Measurements from ENCODE around the gene C17orf67. TPM values are rescaled to one million over a fixed set of nuclear protein-coding genes. Genes with fewer than 3 reads are reported as not detected.

The C17orf67 gene
- total RNA-seq, 3 donors from 2014 or later: 0.48 to 2.3 (median 2.0) TPM

DNA sequence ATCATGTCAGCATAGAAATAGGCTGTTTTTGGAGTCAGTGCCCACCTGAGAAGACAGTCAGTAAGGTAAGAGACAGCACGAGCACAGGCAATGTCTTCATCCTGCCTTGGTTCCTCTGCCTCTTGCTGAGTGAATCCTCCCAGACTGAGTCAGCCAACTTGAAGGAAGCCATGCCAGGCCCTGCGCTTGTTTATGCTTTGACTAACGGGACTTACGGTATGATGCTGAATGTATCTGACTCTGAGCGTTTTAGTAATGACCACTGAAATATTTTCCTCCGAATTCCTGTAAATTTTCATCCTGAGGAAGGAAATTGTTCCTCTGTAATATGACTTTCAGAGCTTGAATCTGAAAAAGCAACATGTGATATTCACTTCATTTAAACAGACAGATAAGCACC, 18.0 kb downstream of the C17orf67 start:
- Histone ChIP-seq H3K36me3 (no peaks in the 10 kb centered on the region), H3K4me3 (no peak overlapping the region), H3K9me3 (no peaks in the 10 kb centered on the region), H3K27ac (no peak overlapping the region), H3K27me3 (no peaks in the 10 kb centered on the region), H3K4me1 (no peaks in the 10 kb centered on the region)
- TF ChIP-seq, protein P1, sequence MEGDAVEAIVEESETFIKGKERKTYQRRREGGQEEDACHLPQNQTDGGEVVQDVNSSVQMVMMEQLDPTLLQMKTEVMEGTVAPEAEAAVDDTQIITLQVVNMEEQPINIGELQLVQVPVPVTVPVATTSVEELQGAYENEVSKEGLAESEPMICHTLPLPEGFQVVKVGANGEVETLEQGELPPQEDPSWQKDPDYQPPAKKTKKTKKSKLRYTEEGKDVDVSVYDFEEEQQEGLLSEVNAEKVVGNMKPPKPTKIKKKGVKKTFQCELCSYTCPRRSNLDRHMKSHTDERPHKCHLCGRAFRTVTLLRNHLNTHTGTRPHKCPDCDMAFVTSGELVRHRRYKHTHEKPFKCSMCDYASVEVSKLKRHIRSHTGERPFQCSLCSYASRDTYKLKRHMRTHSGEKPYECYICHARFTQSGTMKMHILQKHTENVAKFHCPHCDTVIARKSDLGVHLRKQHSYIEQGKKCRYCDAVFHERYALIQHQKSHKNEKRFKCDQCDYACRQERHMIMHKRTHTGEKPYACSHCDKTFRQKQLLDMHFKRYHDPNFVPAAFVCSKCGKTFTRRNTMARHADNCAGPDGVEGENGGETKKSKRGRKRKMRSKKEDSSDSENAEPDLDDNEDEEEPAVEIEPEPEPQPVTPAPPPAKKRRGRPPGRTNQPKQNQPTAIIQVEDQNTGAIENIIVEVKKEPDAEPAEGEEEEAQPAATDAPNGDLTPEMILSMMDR (IDR thresholded peaks at IDR 0.05): no peak
- TF ChIP-seq POLR2A (IDR thresholded peaks at IDR 0.05) (no peak), POLR2AphosphoS5 (IDR thresholded peaks at IDR 0.05) (no peak)
- no peak for DNase-seq (ENCODE audit: low spot score in 2 of 2)
- intact Hi-C loops (cut with DNase I; ENCODE audit: low total_unique reads): no loop called here

DNA sequence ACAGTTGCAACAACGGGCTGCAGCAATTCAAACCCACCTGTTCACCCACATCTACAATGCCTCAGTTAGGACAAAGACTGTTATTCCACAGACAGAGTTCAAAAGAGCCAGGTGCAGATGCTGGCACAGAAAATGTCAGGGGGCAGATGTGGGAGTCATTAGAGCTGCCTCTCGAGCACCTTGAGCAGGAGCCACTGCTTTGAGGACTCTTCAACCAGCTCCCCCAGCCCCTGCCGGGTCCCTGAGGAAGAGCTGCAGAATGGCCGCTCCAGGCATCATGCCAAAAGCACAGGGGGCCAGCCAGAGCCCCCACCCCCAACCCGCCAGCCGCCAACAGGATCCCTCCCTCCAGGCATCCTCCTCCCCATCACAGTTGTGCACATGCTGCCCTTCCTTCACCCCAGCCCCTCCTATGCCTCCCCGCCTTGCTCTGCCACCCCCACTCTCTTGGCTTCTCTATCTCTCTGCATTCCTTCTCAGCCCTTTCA, 20.8 kb downstream of the C17orf67 start:
- no peak overlapping the region for H3K27ac ChIP-seq
- intact Hi-C loops (cut with DNase I; ENCODE audit: low total_unique reads): no loop called here
- no peaks in the 10 kb centered on the region for H3K27me3 ChIP-seq
- H3K36me3 ChIP-seq: no peaks in the 10 kb centered on the region
- no peaks in the 10 kb centered on the region for H3K9me3 ChIP-seq
- DNase-seq (ENCODE audit: low spot score in 2 of 2): no peak
- H3K4me1 ChIP-seq: no peaks in the 10 kb centered on the region
- no peak overlapping the region for H3K4me3 ChIP-seq
- TF ChIP-seq POLR2A (IDR thresholded peaks at IDR 0.05) (no peak), POLR2AphosphoS5 (IDR thresholded peaks at IDR 0.05) (no peak)
- TF ChIP-seq, protein P1 (IDR thresholded peaks at IDR 0.05): no peak

DNA sequence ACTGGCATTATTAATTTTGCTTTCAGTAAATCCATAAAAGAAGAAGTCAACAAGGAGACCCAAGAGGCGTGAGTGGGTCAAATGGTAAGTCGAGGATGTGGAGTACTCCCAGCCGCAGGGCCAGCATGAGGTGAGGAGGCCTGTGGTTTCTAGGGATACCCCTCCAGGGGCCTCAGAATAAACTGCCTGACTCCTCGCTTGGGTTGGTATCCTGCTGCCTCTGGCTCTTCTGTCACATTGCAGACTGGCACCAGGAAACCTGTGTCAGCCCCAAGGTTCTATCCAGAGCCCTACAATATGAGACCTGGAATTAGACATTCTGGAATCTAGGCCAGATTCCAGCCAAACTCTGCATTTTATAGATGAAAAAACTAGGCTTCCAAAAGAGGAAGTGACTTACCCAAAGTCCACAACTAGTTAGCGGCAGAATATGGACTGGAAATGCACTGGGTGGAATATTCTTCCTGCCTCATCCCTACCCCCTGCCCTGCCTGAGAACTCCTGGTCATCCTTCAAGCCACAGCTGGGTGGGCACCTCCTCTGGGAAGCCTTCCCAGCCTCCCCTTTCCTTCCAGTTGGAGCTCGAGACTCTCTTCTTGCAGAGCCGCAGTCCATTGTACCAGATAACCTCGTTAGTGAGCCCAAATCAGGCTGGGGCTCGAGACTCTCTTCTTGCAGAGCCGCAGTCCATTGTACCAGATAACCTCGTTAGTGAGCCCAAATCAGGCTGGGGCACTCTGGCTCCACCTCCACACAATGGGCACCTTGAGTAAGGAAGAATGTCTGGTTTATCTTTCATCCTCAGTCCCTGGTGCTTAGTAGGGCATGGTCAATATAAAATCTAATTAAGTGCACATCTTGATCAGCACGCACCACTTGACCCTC, 22.6 kb downstream of the C17orf67 start:
- TF ChIP-seq POLR2A (IDR thresholded peaks at IDR 0.05): no peak
- TF ChIP-seq, protein P1 (IDR thresholded peaks at IDR 0.05): no peak
- no peak for TF ChIP-seq POLR2AphosphoS5 (IDR thresholded peaks at IDR 0.05)
- H3K4me1 ChIP-seq: no peaks in the 10 kb centered on the region
- H3K4me3 ChIP-seq: no peak overlapping the region
- DNase-seq (ENCODE audit: low spot score in 2 of 2): no peak
- intact Hi-C loops (cut with DNase I; ENCODE audit: low total_unique reads): no loop called here
- H3K36me3 ChIP-seq: no peaks in the 10 kb centered on the region
- no peak overlapping the region for H3K27ac ChIP-seq
- H3K9me3 ChIP-seq: no peaks in the 10 kb centered on the region
- H3K27me3 ChIP-seq: no peaks in the 10 kb centered on the region

DNA sequence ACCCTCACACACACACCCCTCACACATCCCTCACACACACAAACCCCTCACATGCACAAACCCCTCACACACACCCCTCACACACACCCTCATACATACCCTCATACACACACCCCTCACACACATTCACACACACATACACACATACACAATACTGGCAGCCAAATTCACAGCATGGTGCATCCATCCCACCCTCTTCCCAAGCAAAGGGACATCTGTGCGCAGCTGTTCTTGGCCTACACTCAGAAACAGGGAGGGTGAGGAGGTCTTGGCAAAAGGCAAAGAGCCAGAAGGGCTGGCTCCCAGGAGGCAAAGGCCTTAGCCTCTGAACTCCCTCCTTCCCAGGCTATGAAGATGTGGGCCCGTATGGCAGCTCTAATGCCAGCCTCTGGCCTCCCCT, 23.4 kb downstream of the C17orf67 start:
- TF ChIP-seq POLR2AphosphoS5 (IDR thresholded peaks at IDR 0.05): no peak
- TF ChIP-seq, protein P1 (IDR thresholded peaks at IDR 0.05): no peak
- no peak for TF ChIP-seq POLR2A (IDR thresholded peaks at IDR 0.05)
- intact Hi-C loops (cut with DNase I; ENCODE audit: low total_unique reads): no loop called here

DNA sequence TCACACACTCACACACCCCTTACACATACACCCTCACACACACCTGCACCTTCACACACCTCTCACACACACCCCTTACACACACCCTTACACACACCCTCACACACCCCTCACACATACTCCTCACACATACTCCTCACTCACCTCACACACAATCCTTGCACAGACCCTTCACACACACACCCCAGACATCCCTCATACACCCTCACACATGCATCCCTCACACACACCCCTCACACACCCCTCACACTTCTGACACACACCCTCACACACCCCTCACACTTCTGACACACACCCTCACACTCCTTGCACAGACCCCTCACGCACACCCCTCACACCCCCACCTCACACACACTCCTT, 23.9 kb downstream of the C17orf67 start:
- Histone ChIP-seq H3K9me3 (no peaks in the 10 kb centered on the region), H3K4me1 (no peaks in the 10 kb centered on the region), H3K27ac (no peak overlapping the region), H3K27me3 (no peaks in the 10 kb centered on the region), H3K36me3 (no peaks in the 10 kb centered on the region), H3K4me3 (no peak overlapping the region)
- TF ChIP-seq, protein P1 (IDR thresholded peaks at IDR 0.05): no peak
- TF ChIP-seq POLR2AphosphoS5 (IDR thresholded peaks at IDR 0.05) (no peak), POLR2A (IDR thresholded peaks at IDR 0.05) (no peak)
- intact Hi-C loops (cut with DNase I; ENCODE audit: low total_unique reads): no loop called here
- no peak for DNase-seq (ENCODE audit: low spot score in 2 of 2)

More for the DNA sequence above, 23.4 kb downstream of the C17orf67 start:
- Histone ChIP-seq H3K4me1 (no peaks in the 10 kb centered on the region), H3K4me3 (no peak overlapping the region), H3K9me3 (no peaks in the 10 kb centered on the region), H3K27ac (no peak overlapping the region), H3K27me3 (no peaks in the 10 kb centered on the region), H3K36me3 (no peaks in the 10 kb centered on the region)
- no peak for DNase-seq (ENCODE audit: low spot score in 2 of 2)
